ENCODE data around the gene ITPR3.
A peak's percentile ranks its signal among the peaks of the same experiment; 100 is the strongest.

Gene ITPR3

GRCh38 chr6:33640361-33640760 lies 19.2 kb downstream of the ITPR3 start:
- no peak for DNase-seq

GRCh38 chr6:33641144-33641543 lies 20.0 kb downstream of the ITPR3 start:
- DNase-seq: no peak

DNA sequence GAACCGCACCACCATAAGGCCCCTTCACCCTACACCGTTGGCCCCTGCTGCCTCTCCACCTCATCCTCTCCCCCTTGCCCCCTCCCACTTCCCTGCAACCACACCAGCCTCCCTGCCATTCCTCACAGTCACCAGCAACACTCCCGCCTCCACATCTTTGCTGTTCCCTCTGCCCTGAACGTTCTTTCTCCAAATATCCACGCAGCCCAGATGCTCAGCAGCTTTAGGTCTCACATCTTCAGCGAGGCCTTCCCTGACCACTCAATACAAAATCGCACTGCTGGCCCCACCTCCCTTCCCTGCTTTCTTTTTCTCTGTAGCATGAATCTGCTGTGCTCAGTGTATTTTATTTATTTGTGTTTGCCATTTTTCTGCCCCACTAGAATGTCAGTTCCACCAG lies 20.5 kb downstream of the ITPR3 start:
- no peak for DNase-seq

DNA sequence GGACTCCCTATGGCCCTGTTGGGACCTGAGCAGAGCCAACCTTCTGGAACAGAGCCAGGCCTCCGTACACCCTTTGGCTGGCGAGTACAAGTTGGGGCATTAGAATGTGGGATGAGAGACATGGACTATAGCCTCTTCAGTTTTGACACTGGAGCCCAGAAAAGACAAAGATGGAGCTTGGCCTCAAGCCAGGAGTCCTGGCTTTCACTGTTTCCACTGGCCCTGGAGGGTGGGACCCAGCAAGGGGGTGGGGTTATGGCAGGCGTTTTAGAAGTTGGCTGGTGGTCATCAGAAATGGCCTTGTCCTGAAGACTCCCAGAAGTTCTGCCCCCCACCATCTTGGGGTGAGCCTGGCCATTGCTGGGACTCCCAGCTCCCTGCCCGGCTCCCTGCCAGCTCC lies 21.8 kb downstream of the ITPR3 start:
- no peak for DNase-seq

DNA sequence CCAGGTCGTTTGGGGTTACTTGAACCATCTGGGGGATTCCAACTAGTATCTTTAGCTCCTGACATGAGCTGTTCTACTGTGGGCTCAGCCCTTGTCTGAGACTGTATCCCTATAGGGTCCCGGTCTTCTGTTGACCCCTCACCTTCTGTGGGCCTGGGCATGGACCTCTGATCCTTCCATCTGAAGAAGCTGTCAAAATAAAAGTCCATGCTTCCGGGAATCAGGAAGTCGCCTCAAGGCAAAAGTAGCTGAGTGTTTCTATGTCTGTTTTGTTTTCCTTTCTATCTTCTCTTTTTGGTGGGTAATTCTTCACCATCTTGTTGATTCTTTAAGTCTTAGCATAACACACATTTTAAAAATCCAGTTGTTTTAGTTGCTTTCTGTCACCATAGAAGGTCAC lies 30.3 kb downstream of the ITPR3 start:
- DNase-seq: no peak

DNA sequence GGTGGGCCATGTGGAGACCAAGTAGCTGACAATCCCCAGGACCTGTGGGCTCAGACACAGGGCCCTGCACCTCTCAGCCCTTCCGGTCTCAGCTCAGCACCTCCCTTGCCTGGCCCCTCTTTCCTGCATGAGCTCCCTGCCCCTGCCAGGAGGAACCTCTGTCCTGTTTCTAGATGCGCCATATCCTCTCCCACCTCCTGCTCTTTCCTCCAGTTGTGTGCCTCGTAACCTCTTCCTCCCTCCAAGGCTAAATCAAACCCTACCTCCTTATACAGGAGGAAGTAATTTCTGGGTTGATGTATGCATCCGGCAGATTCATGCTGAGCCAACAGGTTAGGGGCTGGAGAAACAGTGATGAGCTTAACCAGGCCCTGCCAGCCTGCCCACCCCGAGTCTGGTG lies 30.9 kb downstream of the ITPR3 start:
- DNase-seq: no peak

DNA sequence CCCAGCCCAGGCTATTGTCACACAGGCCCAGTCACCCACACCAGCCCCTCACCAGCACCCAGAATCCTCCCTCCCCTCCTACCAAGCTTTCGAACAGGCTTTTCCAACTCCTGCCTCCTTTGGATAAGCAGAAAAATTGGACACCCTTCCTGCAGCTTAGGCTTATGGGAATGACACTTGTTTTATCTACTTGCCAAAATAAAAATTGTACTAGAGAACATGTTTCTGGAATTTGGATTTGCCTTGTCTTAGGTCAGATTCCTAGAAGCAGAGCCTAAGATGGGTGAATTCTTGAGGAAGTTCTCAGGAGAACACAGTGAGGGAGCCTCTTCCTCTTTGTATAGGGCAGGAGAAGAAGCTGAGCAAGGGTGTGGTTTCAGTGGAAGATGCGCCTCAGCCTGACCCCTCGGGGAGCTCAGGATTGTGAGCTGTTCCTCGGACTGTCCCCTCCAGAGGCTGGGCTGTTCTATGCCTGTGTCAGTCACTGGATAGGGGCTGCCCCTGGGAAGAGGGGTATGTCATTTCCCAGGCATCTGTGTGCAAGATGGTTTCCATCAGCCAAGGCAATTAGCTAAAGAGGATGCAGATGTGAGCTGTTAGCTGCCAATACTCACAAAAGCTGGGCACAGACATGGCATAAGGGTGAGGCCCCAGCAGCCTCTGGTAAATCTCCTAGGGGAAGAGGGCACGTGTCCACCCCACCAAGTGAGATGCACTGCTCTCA lies 33.9 kb downstream of the ITPR3 start:
- no peak for DNase-seq

DNA sequence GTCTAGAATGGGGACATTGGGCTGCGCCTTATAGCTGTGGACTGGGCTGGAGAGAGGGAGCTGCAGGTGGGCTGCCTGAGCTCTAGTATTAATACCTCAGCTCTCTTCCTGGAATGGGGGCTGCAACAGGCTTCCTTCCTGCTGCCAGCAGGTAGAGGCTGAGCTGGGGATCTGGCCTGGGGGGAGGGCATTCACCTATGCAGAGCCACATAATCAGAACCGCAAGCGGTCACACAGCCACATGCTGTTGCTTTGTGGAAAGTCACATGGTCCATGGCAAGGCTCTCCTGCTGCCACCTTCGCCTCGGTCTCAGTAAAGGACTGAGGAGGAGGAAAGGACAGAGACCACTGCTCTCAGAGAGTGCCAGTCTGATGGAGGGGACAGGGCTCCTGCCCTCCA lies 35.7 kb downstream of the ITPR3 start:
- no peak for DNase-seq

DNA sequence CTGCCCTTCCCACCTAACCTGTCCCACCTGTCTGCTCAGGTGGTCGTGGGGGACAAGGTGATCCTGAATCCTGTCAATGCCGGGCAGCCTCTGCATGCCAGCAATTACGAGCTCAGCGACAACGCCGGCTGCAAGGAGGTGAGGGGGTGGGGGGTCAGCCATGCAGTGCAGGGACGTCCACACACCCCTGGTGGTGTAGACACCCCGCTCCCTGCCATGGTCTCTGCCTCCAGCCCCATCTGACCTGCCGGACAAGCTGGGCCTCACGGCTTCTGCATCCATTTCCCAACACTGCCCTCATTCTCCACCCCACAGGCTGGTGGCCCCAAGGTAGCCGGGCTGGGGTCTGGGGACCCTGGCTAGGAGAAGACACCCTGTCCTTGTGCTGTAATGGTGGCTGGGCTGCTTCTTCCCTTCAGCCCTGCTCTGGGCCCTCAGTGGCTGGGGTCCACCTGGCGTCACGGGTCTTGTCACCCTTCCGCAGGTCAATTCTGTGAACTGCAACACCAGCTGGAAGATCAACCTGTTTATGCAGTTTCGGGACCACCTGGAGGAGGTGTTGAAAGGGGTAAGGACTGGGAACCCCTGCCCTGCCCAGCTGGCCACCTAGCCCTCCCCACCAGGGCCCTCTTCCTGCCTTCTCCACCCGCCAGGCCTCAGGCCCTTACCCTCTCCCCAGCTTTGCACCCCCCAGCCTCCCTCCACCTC lies 38.0 kb downstream of the ITPR3 start:
- no peak for DNase-seq

- no peak for DNase-seq
Observed at GRCh38 chr6:33659986-33660385, 38.9 kb downstream of the ITPR3 start.

GRCh38 chr6:33661106-33661838 lies 40.1 kb downstream of the ITPR3 start:
- DNase-seq: no peak

GRCh38 chr6:33662318-33662717 lies 41.2 kb downstream of the ITPR3 start:
- no peak for DNase-seq

DNA sequence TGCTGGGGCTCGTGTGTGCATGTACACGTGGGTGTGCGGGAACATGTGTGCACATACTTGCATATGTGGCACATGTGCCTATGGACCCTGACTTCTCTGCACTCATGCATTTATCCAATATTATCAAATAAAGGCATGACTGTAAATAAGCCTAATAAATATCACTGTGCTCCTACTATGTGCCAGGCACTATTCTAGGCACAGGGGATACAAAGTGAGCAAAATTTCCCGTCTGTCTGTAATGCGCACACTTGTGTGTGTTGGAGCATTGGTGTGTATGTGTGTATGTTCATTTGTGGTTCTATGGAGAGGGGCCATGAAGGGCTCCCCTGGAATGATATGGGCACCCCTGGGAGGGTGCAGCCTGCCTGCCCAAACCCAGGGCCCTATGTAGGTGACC lies 41.9 kb downstream of the ITPR3 start:
- no peak for DNase-seq

DNA sequence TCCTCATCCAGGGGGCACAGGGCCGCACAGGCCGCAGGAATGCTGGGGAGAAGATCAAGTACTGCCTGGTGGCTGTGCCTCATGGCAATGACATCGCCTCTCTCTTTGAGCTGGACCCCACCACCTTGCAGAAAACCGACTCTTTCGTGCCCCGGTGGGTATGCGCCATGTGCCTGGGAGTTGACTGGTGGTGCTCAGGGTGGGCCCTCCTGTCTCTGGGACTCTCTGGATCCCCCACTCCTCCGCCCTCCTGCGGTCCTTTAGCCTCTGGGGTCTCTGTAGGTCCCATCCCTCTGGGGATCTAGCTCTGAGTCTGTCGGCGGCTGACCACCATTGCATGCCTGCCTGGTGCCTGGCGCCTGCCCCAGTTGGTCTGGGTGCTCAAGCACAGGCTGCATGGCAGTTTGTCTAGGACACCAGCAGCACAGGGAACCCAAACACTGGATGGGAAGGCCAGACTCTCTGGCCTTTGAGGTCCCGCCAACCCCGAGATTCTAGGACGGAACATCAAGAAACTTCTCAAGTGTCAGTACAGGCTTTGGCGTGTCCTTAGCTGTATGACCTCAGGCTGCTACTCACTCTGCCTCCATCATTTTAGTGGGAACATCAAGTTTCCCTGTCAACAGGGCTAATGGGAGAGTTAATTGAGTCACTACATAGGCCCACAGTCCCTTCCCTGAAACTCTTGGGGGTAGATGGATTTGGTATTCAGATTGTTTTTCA lies 42.8 kb downstream of the ITPR3 start:
- no peak for DNase-seq

DNA sequence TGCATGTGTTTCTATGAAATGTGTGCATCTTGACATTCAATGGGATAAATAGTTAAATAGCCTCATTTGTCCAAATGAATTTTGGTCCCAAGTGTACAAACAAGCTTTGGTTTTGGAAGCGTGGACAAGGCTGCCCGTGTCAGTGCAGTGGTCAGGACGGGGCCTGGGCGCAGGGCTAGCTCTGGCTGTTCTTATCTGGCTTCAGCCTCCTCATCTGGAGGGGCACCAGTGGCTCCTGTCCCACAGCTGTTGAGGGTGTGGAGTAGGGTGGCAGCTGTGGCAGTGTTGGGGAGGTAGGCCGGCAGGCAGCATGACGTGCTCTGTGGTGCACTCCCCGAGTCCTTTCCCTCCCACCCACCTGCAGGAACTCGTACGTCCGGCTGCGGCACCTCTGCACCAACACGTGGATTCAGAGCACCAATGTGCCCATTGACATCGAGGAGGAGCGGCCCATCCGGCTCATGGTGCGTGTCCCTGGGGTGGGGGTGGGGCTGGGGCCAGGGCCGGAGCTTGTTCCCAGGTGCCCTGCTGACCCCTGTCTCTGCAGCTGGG lies 43.5 kb downstream of the ITPR3 start:
- no peak for DNase-seq

- DNase-seq: no peak
Observed at GRCh38 chr6:33665957-33666356, 44.8 kb downstream of the ITPR3 start.

DNA sequence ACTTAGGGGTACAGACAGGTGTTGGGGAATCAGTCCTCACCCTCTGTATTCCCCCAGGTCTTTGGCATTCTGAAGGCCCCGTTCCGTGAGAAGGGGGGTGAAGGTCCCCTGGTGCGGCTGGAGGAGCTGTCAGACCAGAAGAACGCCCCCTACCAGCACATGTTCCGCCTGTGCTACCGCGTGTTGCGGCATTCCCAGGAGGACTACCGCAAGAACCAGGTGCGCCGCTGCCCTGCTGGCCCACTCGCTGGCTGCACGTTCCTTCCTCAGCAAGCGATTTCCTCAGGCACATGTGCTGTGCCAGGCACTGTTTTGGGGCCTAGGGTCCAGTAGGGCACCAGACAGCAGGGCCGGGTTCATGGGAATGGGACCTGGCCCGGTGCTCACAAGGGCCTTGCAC lies 46.0 kb downstream of the ITPR3 start:
- no peak for DNase-seq

GRCh38 chr6:33667776-33668175 lies 46.7 kb downstream of the ITPR3 start:
- no peak for DNase-seq

GRCh38 chr6:33668328-33668727 lies 47.2 kb downstream of the ITPR3 start:
- no peak for DNase-seq

- DNase-seq: peak; percentile 72
Observed at GRCh38 chr6:33668914-33669313, 47.8 kb downstream of the ITPR3 start.

DNA sequence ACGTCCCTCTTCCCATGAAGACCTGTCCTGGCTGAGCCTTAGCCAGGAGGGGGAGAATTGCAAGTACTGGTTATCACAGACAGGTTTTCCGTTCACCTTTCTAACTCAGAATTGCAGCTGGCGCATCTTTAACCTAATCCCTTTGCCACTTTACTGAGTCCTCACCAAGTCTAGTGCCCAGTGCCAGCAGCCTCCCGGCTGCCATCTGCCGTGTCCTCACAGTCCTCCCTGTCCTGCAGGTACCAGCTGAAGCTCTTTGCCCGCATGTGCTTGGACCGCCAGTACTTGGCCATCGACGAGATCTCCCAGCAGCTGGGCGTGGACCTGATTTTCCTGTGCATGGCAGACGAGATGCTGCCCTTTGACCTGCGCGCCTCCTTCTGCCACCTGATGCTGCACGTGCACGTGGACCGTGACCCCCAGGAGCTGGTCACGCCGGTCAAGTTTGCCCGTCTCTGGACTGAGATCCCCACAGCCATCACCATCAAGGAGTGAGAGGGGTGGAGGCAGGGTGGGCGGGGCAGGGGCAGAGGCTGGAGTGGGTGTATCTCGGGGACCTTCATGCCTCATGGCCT lies 49.1 kb downstream of the ITPR3 start:
- DNase-seq: no peak

DNA sequence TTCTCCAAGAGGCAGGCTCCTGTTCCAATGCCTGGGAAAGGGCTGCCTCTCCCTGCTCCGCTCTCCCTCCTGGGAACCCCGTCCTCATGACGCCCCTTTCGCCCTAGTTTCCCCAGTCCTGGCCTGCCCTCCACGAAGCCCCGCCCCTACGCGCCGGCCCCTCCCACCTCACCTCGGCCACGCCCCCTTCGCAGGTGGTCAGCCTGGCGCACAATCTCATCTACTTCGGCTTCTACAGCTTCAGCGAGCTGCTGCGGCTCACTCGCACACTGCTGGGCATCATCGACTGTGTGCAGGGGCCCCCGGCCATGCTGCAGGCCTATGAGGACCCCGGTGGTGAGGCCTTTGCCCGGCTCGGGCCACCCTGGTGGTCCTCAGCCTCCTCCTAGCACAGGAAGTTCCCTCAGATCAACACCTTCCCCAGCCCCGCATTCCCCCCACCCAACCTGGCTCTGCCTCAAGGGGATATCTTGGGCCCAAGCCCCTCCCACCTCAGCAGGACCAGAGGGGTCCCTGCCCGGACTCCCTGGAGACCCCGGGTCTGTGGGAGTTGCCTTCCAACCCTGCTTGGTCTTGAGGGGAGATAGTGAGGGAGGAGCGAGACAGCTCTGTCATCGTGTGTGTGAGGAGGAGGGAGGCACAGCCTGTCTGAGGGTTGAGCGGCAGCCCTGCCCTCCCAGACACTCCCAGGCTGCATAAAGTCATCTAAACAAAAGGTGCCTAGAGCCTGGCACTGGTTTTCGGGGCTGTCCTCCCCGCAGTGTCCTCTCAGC lies 50.0 kb downstream of the ITPR3 start:
- DNase-seq: no peak

Measured in central memory CD4-positive, alpha-beta T cell (primary cell).